ENCODE data around the gene CYGB.

- TF ChIP-seq IRF1 (CRISPR knock-in tag; IDR thresholded peaks at IDR 0.05; ENCODE audit: low read depth) = no peak
- TF ChIP-seq POLR2A (IDR thresholded peaks at IDR 0.05; ENCODE audit: insufficient read depth in 1 of 2, low read depth in 2 of 2, low read length in 2 of 2) = no peak
- no peak for TF ChIP-seq ATF2 (CRISPR knock-in tag; IDR thresholded peaks at IDR 0.05)
- no peak for TF ChIP-seq ELF4 (CRISPR knock-in tag; IDR thresholded peaks at IDR 0.05; ENCODE audit: borderline replicate concordance)
- TF ChIP-seq CTCF (CRISPR knock-in tag; IDR thresholded peaks at IDR 0.05) = no peak
- no peak for TF ChIP-seq PBX2 (CRISPR knock-in tag; IDR thresholded peaks at IDR 0.05)
- TF ChIP-seq SMARCC2 (IDR thresholded peaks at IDR 0.05) = no peak
- no peak for TF ChIP-seq FIP1L1 (IDR thresholded peaks at IDR 0.05; ENCODE audit: borderline replicate concordance, insufficient read depth, low read depth, low read length)
- no peak for TF ChIP-seq ZNF274 (CRISPR knock-in tag; IDR thresholded peaks at IDR 0.05)
Observed at GRCh38 chr17:76539631-76540271, 2.2 kb upstream of the CYGB start, which contains the start of gene PRCD.
